Osteoblast (primary cell): Measurements from ENCODE around the gene TMA7. TPM values are rescaled to one million over a fixed set of nuclear protein-coding genes. Genes with fewer than 3 reads are reported as not detected.

Source experiments
- DNase-seq: peaks from one replicate; pipeline ENCODE4 v3.0.0; 2011; ENCODE audit warnings: low spot score, mixed read lengths; ENCODE audit not compliant: insufficient read length; ENCODE audit errors: missing footprints
- H2AFZ ChIP-seq: 2 replicates; pipeline ENCODE4 v1.6.0; 2011; ENCODE audit warnings: mild to moderate bottlenecking, low read length
- H3K27ac ChIP-seq: 2 replicates; pipeline ENCODE4 v1.5.1; 2011; ENCODE audit warnings: mild to moderate bottlenecking, low read depth, low read length, moderate library complexity
- H3K27me3 ChIP-seq: 2 replicates; pipeline ENCODE4 v1.6.0; 2012; ENCODE audit warnings: mild to moderate bottlenecking, control low read depth, inconsistent platforms, low read length, moderate library complexity; ENCODE audit not compliant: insufficient read depth
- H3K36me3 ChIP-seq: 2 replicates; pipeline ENCODE4 v1.5.1; 2011; ENCODE audit warnings: mild to moderate bottlenecking, low read length, control low read depth, moderate library complexity; ENCODE audit not compliant: insufficient read depth
- H3K4me1 ChIP-seq: 2 replicates; pipeline ENCODE4 v1.5.1; 2011; ENCODE audit warnings: mild to moderate bottlenecking, low read length, control low read depth, moderate library complexity; ENCODE audit not compliant: insufficient read depth
- H3K4me2 ChIP-seq: 2 replicates; pipeline ENCODE4 v1.6.0; 2011; ENCODE audit warnings: mild to moderate bottlenecking, low read length; ENCODE audit not compliant: insufficient read depth
- H3K4me3 ChIP-seq: fragments of 200-600 bp; sonication (generic); 3 replicates; pipeline ENCODE4 v1.5.1; 2012; ENCODE audit warnings: mild to moderate bottlenecking, low read length, inconsistent platforms; ENCODE audit not compliant: insufficient read depth
- H3K79me2 ChIP-seq: 2 replicates; pipeline ENCODE4 v1.6.0; 2012; ENCODE audit warnings: mild to moderate bottlenecking, low read length, control low read depth, inconsistent platforms; ENCODE audit not compliant: insufficient read depth
- H3K9me3 ChIP-seq: 2 replicates; pipeline ENCODE4 v1.5.1; 2011; ENCODE audit warnings: low read depth, low read length, control low read depth
- H4K20me1 ChIP-seq: 2 replicates; pipeline ENCODE4 v1.6.0; 2012; ENCODE audit warnings: mild to moderate bottlenecking, low read length, control low read depth; ENCODE audit not compliant: insufficient read depth
- CTCF ChIP-seq: IDR thresholded peaks from 2 replicates; pipeline ENCODE4 v1.5.1; 2011; ENCODE audit warnings: mild to moderate bottlenecking, low read depth, low read length, moderate library complexity; ENCODE audit errors: extremely low read depth
- total RNA-seq: library from RNA; depleted of rRNA; stranded (reverse); fragments of >200 nt; gene quantifications from 2 replicates; pipeline ENCODE4 v1.2.3, GENCODE V29; 2012

The TMA7 gene
- total RNA-seq, 1 donor, result 128 TPM

- TF ChIP-seq CTCF, result no peak
- H4K20me1 ChIP-seq, result peaks cover 4% of the 10 kb centered on the region
- H3K27me3 ChIP-seq, result no peaks in the 10 kb centered on the region
Observed at GRCh38 chr3:48474619-48475018, 34.6 kb downstream of the TMA7 start.

GRCh38 chr3:48475188-48475587, 35.1 kb downstream of the TMA7 start:
- H3K4me2 ChIP-seq, result no peak overlapping the region
- H4K20me1 ChIP-seq, result no peaks in the 10 kb centered on the region
- no peak overlapping the region for H3K27ac ChIP-seq
- H3K27me3 ChIP-seq, result no peaks in the 10 kb centered on the region
- DNase-seq, result no peak
- no peak overlapping the region for H3K4me3 ChIP-seq
- peaks cover 20% of the 10 kb centered on the region for H3K79me2 ChIP-seq
- H2AFZ ChIP-seq, result no peak overlapping the region
- H3K36me3 ChIP-seq, result peaks cover 6% of the 10 kb centered on the region
- H3K9me3 ChIP-seq, result no peaks in the 10 kb centered on the region
- TF ChIP-seq CTCF, result no peak
- peaks cover 12% of the 10 kb centered on the region for H3K4me1 ChIP-seq

More at GRCh38 chr3:48474619-48475018, 34.6 kb downstream of the TMA7 start:
- H3K79me2 ChIP-seq, result peaks cover 25% of the 10 kb centered on the region
- H2AFZ ChIP-seq, result no peak overlapping the region
- no peak overlapping the region for H3K4me3 ChIP-seq
- H3K36me3 ChIP-seq, result peaks cover 6% of the 10 kb centered on the region
- no peak overlapping the region for H3K27ac ChIP-seq
- peaks cover 12% of the 10 kb centered on the region for H3K4me1 ChIP-seq
- DNase-seq, result peak; percentile 55
- no peak overlapping the region for H3K4me2 ChIP-seq
- no peaks in the 10 kb centered on the region for H3K9me3 ChIP-seq

GRCh38 chr3:48476426-48477053, 36.5 kb downstream of the TMA7 start:
- Histone ChIP-seq H3K36me3 (peaks cover 6% of the 10 kb centered on the region), H3K79me2 (peaks cover 7% of the 10 kb centered on the region), H3K4me2 (no peak overlapping the region), H3K4me1 (peaks cover 11% of the 10 kb centered on the region), H4K20me1 (no peaks in the 10 kb centered on the region), H3K9me3 (no peaks in the 10 kb centered on the region), H2AFZ (no peak overlapping the region), H3K27me3 (no peaks in the 10 kb centered on the region), H3K27ac (no peak overlapping the region), H3K4me3 (no peak overlapping the region)
- peak; percentile 45 for DNase-seq
- no peak for TF ChIP-seq CTCF

- TF ChIP-seq CTCF, result no peak
- peaks cover 6% of the 10 kb centered on the region for H3K36me3 ChIP-seq
- H3K27ac ChIP-seq, result no peak overlapping the region
- H4K20me1 ChIP-seq, result no peaks in the 10 kb centered on the region
- no peaks in the 10 kb centered on the region for H3K9me3 ChIP-seq
- no peak overlapping the region for H2AFZ ChIP-seq
- H3K79me2 ChIP-seq, result no peaks in the 10 kb centered on the region
- H3K27me3 ChIP-seq, result no peaks in the 10 kb centered on the region
- no peak overlapping the region for H3K4me3 ChIP-seq
- DNase-seq, result no peak
- peaks cover 5% of the 10 kb centered on the region for H3K4me1 ChIP-seq
- H3K4me2 ChIP-seq, result no peak overlapping the region
Observed at GRCh38 chr3:48477959-48478520, 38.0 kb downstream of the TMA7 start.
